Pancreas (tissue), 10 donors: ENCODE data around the gene PPAN. TPM values are rescaled to one million over a fixed set of nuclear protein-coding genes. Genes with fewer than 3 reads are reported as not detected.

ENCODE experiments used
- ATAC-seq, 4 donors: fragments of 200-7000 bp; cut with Tn5 transposase; one replicate each; pipeline versions ENCODE4 v1.8.0 to v1.9.1; 2020; ENCODE audit warnings: mild to moderate bottlenecking in 4 of 4, moderate library complexity in 4 of 4
- DNase-seq, 6 donors: peaks; one replicate each; pipeline ENCODE4 v3.0.0-alpha.2; 2020
- FAIRE-seq: peaks from 2 replicates; lab custom pipeline; 2012; peaks lifted over from hg19 to GRCh38; lab: Jason Lieb, UNC
- H3K27ac ChIP-seq, 4 donors: fragments of 200-600 bp; sonication (generic); 1 replicate in 3 of 4; 2 replicates in 1 of 4; pipeline versions ENCODE4 v1.5.0 to v1.8.0; 2020
- H3K27me3 ChIP-seq, 4 donors: fragments of 200-600 bp; one replicate each; pipeline ENCODE4 v1.8.0; 2021
- H3K36me3 ChIP-seq, 3 donors: fragments of 200-600 bp; sonication (generic) in 1 of 3; one replicate each; pipeline versions ENCODE4 v1.5.0 to v1.8.0; 2020 to 2021
- H3K4me1 ChIP-seq, 3 donors: fragments of 200-600 bp; one replicate each; pipeline ENCODE4 v1.8.0; 2021
- H3K4me3 ChIP-seq, 4 donors: fragments of 200-600 bp; sonication (generic) in 2 of 4; one replicate each; pipeline versions ENCODE4 v1.5.0 to v1.8.0; 2020 to 2021
- H3K9me3 ChIP-seq, 4 donors: fragments of 200-600 bp; one replicate each; pipeline ENCODE4 v1.8.0; 2021
- WGBS, 2 donors: extraction: QIAGEN DNeasy Blood & Tissue Kit; methylation state at CpG; one replicate each; pipeline ENCODE4 v1.1.7; 2013; 5-methylcytosine and 5-hydroxymethylcytosine counted together
- intact Hi-C, 3 donors: fragments of 100-400 bp; cut with DNase I; formaldehyde crosslinking; loops; one replicate each; pipeline versions ENCODE4 v1.11.1 to v1.14.2; 2022
- polyA plus RNA-seq, 2 donors: library from polyadenylated mRNA; stranded (reverse); fragments of 200-250 nt; gene quantifications; one replicate each; pipeline ENCODE4 v1.2.3, GENCODE V29; 2013
- total RNA-seq, 6 donors: library from RNA; stranded (reverse); fragmentation: NEBNext Ultra II Directional in 4 of 6; extraction: Animal tissue kit (Norgen Biotek cat#: 25700) in 4 of 6; gene quantifications; one replicate each; pipeline versions ENCODE4 v1.2.1 to v1.2.4, GENCODE V29; 2021 to 2023
- TF ChIP-seq, protein P1 (sequence below), 4 donors: fragments of 200-600 bp; sonication (generic) in 3 of 4; IDR thresholded peaks; one replicate each; pipeline versions ENCODE4 v1.5.0 to v1.8.0; 2021; ENCODE audit warnings: antibody characterized with exemption in 4 of 4
- donor health status: healthy with polysubstance abuse.
- donor health status: DM: no; HTN: no; CAD: no; lungs with moderate emphysema.
- donor health status: DM: no; HTN: no; CAD: no.
- donor health status: control.
- donor health status: control.
- donor health status: Bipolar disorder and iron deficiency.
- donor health status: DM: yes; HTN: yes; CAD: no.
- donor health status: DM: no; HTN: no; CAD: no.
- donor health status: DM: no; HTN: no; CAD: no.
- donor health status: DM: yes; HTN: yes; CAD: no.

Gene PPAN
- total and polyA plus RNA-seq, 8 donors: 9.3 to 67.9 (median 19.4) TPM

DNA sequence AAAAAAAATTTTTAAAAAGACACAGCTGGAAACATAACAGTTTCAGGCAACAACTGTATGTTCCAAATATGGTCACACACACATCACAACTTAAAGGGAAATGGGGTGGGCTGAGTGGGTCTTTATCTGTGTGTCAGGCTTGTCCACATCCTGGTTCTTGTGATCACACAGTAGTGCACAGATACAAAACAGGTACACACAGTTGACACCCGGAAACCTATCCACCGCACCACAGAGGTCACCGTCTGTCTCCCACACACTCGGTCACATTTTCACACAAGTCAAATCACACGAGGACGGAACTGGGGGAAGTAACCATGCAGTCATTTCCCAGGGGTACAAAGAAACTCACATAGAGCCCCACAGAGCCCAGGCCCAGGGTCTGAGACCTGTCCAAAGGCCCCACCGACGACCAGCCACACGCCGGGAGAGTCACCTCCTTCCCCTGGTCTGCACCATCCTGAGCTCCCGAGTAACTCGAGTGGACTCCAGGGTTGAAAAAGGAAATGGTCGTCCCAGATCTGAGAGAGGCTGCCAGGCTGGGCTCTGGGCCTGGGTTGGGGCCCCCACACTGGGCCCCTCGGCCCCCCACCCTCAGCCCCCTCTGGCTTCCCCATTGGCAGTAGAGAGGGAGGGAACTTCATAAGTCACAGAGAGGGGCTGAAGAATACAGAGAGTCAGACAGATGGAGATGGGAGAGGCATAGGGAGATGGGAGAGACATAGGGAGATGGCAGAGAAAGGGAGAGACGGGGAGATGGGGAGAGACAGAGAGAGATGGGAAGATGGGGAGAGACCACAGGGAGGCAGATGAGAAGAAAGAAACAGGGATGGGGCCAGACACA, 1.3 kb upstream of the PPAN start:
- Histone ChIP-seq H3K27me3 (no peaks in the 10 kb centered on the region), H3K9me3 (no peaks in the 10 kb centered on the region), H3K4me3 (no peak overlapping the region), H3K36me3 (peaks cover 10 to 19% (median 15%) of the 10 kb centered on the region in 3 donors), H3K4me1 (peaks cover 0 to 7% (median 4%) of the 10 kb centered on the region in 3 donors), H3K27ac (no peak overlapping the region)
- DNase-seq (no peak), ATAC-seq (no peak), FAIRE-seq (no peak)
- intact Hi-C loops: no loop called here
- TF ChIP-seq, protein P1, sequence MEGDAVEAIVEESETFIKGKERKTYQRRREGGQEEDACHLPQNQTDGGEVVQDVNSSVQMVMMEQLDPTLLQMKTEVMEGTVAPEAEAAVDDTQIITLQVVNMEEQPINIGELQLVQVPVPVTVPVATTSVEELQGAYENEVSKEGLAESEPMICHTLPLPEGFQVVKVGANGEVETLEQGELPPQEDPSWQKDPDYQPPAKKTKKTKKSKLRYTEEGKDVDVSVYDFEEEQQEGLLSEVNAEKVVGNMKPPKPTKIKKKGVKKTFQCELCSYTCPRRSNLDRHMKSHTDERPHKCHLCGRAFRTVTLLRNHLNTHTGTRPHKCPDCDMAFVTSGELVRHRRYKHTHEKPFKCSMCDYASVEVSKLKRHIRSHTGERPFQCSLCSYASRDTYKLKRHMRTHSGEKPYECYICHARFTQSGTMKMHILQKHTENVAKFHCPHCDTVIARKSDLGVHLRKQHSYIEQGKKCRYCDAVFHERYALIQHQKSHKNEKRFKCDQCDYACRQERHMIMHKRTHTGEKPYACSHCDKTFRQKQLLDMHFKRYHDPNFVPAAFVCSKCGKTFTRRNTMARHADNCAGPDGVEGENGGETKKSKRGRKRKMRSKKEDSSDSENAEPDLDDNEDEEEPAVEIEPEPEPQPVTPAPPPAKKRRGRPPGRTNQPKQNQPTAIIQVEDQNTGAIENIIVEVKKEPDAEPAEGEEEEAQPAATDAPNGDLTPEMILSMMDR (IDR thresholded peaks at IDR 0.05): no peak
- WGBS, 2 donors: 65 to 73% methylated on average over 15 of the region's 15 CpGs

DNA sequence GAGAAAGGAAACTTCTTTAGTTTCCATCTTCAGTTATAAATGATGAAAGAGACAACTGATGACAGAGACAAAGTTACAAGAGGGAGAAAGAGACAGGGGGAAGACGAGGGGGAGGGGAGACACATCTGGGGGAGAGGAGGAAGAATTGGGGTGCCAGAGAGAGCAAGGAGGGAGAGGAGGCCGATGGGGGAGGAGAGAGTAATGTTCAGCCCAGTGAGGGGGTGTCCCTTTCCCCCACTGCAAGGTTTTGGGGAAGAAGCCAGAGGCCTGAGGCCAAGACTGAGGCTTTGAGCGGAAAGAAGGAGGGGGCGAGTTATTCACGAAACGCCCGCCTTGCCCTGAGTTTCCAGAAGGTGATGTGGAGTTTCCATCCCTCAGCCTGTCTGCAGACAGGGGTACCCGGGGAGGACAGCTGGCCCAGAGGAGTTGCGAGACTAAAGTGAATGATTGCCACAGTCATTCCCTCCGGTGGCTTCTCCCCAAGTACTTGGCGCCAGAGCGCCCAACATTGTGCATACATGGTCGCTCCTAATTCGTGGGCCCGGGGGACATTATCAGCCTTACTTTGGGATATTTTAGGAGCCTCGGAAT, 558 bp upstream of the PPAN start:
- peak in 1 of 4 donors; percentile 1 for ATAC-seq
- TF ChIP-seq, protein P1 (IDR thresholded peaks at IDR 0.05): no peak
- H3K4me3 ChIP-seq: peak overlapping the region in 2 of 4 donors; percentile 47 to 92
- DNase-seq: peak in 1 of 6 donors; percentile 37
- no peak for FAIRE-seq
- 50 to 51% methylated on average over 16 of the region's 16 CpGs for WGBS, 2 donors
- peak overlapping the region in 1 of 4 donors; percentile 31 for H3K27ac ChIP-seq
- no peaks in the 10 kb centered on the region for H3K27me3 ChIP-seq
- H3K36me3 ChIP-seq: peaks cover 10 to 25% (median 22%) of the 10 kb centered on the region in 3 donors
- intact Hi-C loops: no loop called here
- H3K9me3 ChIP-seq: no peaks in the 10 kb centered on the region
- peaks cover 0 to 7% (median 4%) of the 10 kb centered on the region in 3 donors for H3K4me1 ChIP-seq

DNA sequence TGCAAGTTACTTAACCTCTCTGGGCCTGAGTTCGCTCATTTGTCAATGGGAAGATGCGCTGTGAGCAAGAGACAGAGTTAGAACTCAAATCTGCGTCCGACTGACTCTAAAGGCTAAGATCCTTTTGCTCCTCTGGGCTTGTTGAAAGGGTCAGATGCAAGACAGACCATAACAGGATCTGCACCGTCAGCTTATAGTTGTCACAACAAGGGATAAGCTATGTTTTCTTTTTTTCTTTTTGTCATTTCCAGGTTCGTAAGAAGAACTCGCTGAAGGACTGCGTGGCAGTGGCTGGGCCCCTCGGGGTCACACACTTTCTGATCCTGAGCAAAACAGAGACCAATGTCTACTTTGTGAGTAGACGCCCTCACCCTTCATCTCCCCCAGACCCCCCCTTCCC, 1.1 kb downstream of the PPAN start:
- 78 to 87% methylated on average over 10 of the region's 10 CpGs for WGBS, 2 donors
- DNase-seq (no peak), ATAC-seq (no peak), FAIRE-seq (no peak)
- peaks cover 14 to 31% (median 30%) of the 10 kb centered on the region in 3 donors for H3K36me3 ChIP-seq
- no peaks in the 10 kb centered on the region for H3K9me3 ChIP-seq
- intact Hi-C loops: no loop called here
- peaks cover 0 to 7% (median 4%) of the 10 kb centered on the region in 3 donors for H3K4me1 ChIP-seq
- H3K27ac ChIP-seq: no peak overlapping the region
- TF ChIP-seq, protein P1 (IDR thresholded peaks at IDR 0.05): no peak
- no peaks in the 10 kb centered on the region for H3K27me3 ChIP-seq
- peak overlapping the region in 3 of 4 donors; percentile 47 to 92 (median 80) for H3K4me3 ChIP-seq

DNA sequence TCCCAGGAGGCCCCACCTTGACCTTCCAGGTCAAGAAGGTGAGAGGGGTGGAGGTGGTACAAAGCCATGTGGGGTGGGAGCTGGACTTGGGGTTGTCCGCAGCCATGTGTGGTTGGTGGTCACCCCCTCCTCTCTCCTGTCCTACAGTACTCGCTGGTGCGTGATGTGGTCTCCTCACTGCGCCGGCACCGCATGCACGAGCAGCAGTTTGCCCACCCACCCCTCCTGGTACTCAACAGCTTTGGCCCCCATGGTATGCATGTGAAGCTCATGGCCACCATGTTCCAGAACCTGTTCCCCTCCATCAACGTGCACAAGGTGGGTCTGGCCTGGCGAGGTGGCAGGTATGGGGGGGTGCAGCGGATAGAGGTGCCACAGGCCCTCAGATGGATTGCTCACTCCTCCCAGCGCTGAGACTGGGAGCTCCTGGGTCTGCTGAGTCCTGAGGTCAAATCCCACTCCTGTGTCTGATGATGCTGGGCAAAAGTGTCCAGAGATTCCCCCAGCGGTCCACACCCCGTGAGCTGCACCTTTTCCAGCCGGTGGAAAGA, 1.7 kb downstream of the PPAN start:
- ATAC-seq (no peak), DNase-seq (no peak), FAIRE-seq (no peak)
- Histone ChIP-seq H3K27me3 (no peaks in the 10 kb centered on the region), H3K4me3 (no peak overlapping the region), H3K27ac (no peak overlapping the region), H3K9me3 (no peaks in the 10 kb centered on the region), H3K4me1 (peaks cover 0 to 8% (median 4%) of the 10 kb centered on the region in 3 donors), H3K36me3 (peaks cover 14 to 31% (median 30%) of the 10 kb centered on the region in 3 donors)
- 90 to 93% methylated on average over 14 of the region's 14 CpGs for WGBS, 2 donors
- intact Hi-C loops: no loop called here
- TF ChIP-seq, protein P1 (IDR thresholded peaks at IDR 0.05): no peak
